Memory B cell (primary cell): ENCODE measurements around the gene WDCP.
"Not testable (repeated sequence)": the region's sequence is repeated elsewhere in the genome, so short reads cannot be mapped to it uniquely, and the experiment has no call there.

ENCODE experiments used
- ATAC-seq: fragments of 150-1000 bp; cut with Tn5 transposase; 2 replicates; pipeline ENCODE4 v1.10.0; 2021; ENCODE audit warnings: low read depth, mild to moderate bottlenecking, moderate library complexity
- DNase-seq, 2 donors: peaks; one replicate each; pipeline ENCODE4 v3.0.0; 2022; ENCODE audit warnings: low spot score in 2 of 2
- H3K27ac Mint-ChIP-seq: one replicate; pipeline ENCODE4 v1.8.0; 2022; ENCODE audit warnings: mild to moderate bottlenecking, moderate library complexity, mixed read lengths
- H3K27me3 Mint-ChIP-seq: one replicate; pipeline ENCODE4 v1.8.0; 2022; ENCODE audit warnings: mixed read lengths
- H3K36me3 Mint-ChIP-seq: one replicate; pipeline ENCODE4 v1.8.0; 2022; ENCODE audit warnings: mild to moderate bottlenecking, mixed read lengths
- H3K4me1 Mint-ChIP-seq: one replicate; pipeline ENCODE4 v1.8.0; 2022; ENCODE audit warnings: mixed read lengths
- H3K4me3 Mint-ChIP-seq: one replicate; pipeline ENCODE4 v1.8.0; 2022; ENCODE audit warnings: mild to moderate bottlenecking, moderate library complexity, mixed read lengths
- H3K9me3 Mint-ChIP-seq: one replicate; pipeline ENCODE4 v1.8.0; 2022; ENCODE audit warnings: mixed read lengths

The WDCP gene, protein sequence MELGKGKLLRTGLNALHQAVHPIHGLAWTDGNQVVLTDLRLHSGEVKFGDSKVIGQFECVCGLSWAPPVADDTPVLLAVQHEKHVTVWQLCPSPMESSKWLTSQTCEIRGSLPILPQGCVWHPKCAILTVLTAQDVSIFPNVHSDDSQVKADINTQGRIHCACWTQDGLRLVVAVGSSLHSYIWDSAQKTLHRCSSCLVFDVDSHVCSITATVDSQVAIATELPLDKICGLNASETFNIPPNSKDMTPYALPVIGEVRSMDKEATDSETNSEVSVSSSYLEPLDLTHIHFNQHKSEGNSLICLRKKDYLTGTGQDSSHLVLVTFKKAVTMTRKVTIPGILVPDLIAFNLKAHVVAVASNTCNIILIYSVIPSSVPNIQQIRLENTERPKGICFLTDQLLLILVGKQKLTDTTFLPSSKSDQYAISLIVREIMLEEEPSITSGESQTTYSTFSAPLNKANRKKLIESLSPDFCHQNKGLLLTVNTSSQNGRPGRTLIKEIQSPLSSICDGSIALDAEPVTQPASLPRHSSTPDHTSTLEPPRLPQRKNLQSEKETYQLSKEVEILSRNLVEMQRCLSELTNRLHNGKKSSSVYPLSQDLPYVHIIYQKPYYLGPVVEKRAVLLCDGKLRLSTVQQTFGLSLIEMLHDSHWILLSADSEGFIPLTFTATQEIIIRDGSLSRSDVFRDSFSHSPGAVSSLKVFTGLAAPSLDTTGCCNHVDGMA

DNA sequence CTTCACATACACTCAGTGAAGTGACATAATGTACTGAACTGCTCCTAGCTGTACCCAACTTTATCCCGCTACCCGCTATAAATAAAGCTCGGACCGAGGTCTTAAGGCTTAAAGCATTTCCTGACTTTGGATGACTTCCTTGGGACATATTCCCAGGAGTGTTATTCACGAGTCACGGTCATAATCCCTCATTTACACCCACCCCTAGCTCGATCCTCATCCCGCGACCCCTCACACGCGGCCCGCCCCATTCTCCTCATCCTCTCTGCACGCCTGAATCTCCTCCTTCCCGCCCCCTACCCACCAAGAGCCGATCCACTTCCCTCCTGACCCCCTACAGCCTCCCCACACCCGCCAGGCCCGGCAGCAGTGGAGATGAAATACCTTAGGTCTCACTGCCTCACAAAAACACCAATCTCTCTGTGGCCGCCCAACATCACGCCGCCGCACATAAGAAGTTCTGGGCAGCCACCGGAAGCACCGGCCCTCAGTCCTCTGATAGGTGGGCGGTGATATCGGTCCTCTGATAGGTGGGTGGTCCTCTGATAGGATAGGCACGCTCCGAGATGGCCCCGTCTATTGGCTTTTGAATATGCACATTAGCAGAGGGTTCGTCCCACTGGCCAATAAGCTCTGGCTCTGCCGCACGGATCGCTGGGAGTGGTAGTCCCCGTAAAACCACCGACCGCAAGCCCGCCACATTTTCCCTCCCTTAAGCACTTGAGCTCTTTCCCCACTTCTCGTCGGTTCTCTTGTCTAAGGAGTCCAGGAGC lies at the start of gene WDCP:
TSS of gene WDCP (minus strand) at position 462 of the 773 bp plus-strand sequence. CDS start 7,897 bp downstream, outside the sequence.
- peaks cover 15% of the 10 kb centered on the region for H3K4me1 Mint-ChIP-seq
- no peaks in the 10 kb centered on the region for H3K27me3 Mint-ChIP-seq
- H3K27ac Mint-ChIP-seq, result peak within 1 kb of the TSS; percentile 89
- H3K9me3 Mint-ChIP-seq, result no peaks in the 10 kb centered on the region
- peak within 1 kb of the TSS; percentile 91 for H3K4me3 Mint-ChIP-seq
- peaks cover 2% of the 10 kb centered on the region for H3K36me3 Mint-ChIP-seq
- ATAC-seq (peak; percentile 98), DNase-seq (peak; percentile 72 to 86)

DNA sequence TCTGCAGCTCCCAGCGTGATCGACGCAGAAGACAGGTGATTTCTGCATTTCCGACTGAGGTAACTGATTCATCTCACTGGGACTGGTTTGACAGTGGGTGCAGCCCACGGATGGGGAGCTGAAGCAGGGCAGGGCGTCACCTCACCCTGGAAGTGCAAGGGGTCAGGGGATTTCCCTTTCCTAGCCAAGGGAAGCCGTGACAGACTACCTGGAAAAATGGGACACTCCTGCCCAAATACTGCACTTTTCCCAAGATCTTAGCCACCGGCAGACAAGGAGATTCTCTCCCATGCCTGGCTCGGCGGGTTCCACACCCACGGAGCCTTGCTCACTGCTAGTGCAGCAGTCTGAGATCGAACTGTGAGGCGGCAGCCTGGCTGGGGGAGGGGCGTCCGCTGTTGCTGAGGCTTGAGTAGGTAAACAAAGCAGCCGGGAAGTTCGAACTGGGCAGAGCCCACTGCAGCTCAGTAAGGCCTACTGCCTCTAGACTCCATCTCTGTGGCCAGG lies 48.0 kb upstream of the WDCP start:
- H3K9me3 Mint-ChIP-seq, ATAC-seq, H3K4me1 Mint-ChIP-seq, H3K27me3 Mint-ChIP-seq, H3K27ac Mint-ChIP-seq, DNase-seq, H3K4me3 Mint-ChIP-seq: not testable (repeated sequence)
- peaks cover 16% of the 10 kb centered on the region for H3K36me3 Mint-ChIP-seq

DNA sequence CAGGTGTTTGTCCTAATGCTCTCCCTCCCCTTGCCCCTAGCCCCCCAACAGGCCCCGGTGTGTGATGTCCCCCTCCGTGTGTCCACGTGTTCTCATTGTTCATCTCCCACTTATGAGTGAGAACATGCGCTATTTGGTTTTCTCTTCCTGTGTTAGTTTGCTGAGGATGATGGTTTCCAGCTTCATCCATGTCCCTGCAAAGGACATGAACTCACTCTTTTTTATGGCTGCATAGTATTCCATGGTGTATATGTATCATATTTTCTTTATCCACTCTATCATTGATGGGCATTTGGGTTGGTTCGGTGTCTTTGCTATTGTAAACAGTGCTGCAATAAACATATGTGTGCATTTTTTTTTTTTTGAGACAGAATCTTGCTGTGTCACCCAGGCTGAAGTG lies 46.1 kb upstream of the WDCP start:
- H3K4me3 Mint-ChIP-seq, ATAC-seq, H3K27me3 Mint-ChIP-seq, H3K4me1 Mint-ChIP-seq, H3K27ac Mint-ChIP-seq, H3K9me3 Mint-ChIP-seq, DNase-seq: not testable (repeated sequence)
- peaks cover 16% of the 10 kb centered on the region for H3K36me3 Mint-ChIP-seq

DNA sequence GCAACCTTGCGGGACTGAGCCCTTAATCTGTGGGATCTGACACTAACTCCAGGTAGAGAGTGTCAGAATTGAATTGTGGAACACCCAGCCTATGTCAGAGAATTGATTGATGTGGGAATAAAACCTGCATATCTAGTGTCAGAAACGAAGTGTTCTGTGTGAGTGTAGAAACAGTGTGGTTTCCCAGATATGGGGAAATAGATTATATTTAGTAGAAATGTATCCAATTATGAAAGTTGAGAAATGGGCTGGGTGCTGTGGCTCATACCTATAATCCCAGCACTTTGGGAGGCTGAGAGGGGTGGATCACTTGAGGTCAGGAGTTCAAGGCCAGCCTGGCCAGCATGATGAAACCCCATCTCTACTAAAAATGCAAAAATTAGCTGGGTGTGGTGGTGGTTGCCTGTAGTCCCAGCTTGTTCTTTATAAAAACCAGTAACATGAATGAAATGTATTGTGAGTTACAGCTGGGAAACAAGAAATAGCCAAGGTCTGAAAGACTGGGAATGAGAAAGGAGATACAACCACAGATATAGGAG lies 41.7 kb upstream of the WDCP start:
- no peak overlapping the region for H3K27ac Mint-ChIP-seq
- H3K36me3 Mint-ChIP-seq, result peaks cover 11% of the 10 kb centered on the region
- H3K27me3 Mint-ChIP-seq, result no peaks in the 10 kb centered on the region

DNA sequence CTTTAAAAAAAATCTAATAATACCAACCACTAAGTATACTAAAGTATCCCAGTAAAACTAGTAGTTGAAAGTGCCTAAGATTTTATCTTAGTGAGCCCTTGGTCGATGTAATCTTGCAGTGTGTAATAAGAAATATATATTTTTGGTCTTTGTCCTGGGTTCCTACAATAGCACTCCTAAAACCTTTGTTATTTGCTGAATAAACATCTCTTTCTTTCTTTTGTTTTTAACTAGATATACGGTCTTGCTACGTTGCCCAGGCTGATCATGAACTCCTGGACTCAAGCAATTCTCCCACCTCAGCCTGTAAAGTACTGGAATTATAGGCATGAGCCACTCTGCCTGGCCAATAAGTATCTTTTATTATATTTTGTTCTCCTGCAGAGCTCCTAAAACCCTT lies 39.8 kb upstream of the WDCP start:
- no peak for DNase-seq

More for the DNA sequence above, 41.7 kb upstream of the WDCP start:
- DNase-seq (no peak), ATAC-seq (no peak)
- Mint-ChIP-seq H3K4me1 (peaks cover 7% of the 10 kb centered on the region), H3K9me3 (peaks cover 2% of the 10 kb centered on the region), H3K4me3 (no peak overlapping the region)

DNA sequence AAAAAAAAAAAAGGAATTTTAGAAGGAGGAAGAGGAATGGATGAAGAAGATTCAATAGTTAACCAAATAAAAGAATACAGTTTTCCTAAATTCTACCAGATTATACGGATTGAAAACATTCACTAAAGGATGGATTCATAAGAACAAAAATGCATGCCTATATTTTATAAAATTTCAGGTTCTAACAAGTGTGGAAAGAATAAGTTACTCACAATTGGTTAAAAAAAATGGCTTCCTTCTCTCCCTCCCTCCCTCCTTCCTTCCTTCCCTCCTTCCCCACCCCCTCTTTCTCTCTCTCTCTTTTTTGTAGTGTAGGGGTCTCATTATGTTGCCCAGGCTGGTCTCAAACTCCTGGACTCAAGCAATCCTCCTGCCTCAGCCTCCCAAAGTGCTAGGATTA lies 39.0 kb upstream of the WDCP start:
- no peak for ATAC-seq
- peaks cover 7% of the 10 kb centered on the region for H3K36me3 Mint-ChIP-seq
- H3K9me3 Mint-ChIP-seq, result no peaks in the 10 kb centered on the region
- H3K27me3 Mint-ChIP-seq, result no peaks in the 10 kb centered on the region
- no peak for DNase-seq
- H3K4me3 Mint-ChIP-seq, result no peak overlapping the region
- H3K4me1 Mint-ChIP-seq, result peaks cover 12% of the 10 kb centered on the region
- H3K27ac Mint-ChIP-seq, result no peak overlapping the region

More for the DNA sequence above, 39.8 kb upstream of the WDCP start:
- Mint-ChIP-seq H3K27me3 (no peaks in the 10 kb centered on the region), H3K4me3 (no peak overlapping the region), H3K4me1 (peaks cover 12% of the 10 kb centered on the region), H3K36me3 (peaks cover 7% of the 10 kb centered on the region), H3K9me3 (no peaks in the 10 kb centered on the region), H3K27ac (no peak overlapping the region)
- no peak for ATAC-seq

DNA sequence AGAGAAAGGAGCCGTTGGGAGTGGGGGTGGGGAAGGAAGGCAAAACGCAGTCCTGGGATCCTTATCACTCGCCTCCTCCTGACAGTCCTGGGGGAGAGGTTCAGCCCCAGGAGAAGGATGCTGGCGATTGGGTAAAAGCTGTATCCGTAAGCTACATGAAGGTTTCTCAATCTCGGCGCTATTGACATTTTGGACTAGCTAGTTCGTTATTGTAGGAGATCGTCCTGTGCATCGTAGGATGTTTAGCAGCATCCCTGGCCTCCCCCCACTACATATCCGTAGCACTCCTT lies 38.0 kb upstream of the WDCP start:
- ATAC-seq, result no peak
- Mint-ChIP-seq H3K27me3 (no peaks in the 10 kb centered on the region), H3K4me3 (peak overlapping the region; percentile 96), H3K36me3 (peaks cover 5% of the 10 kb centered on the region), H3K4me1 (peaks cover 12% of the 10 kb centered on the region), H3K27ac (no peak overlapping the region), H3K9me3 (no peaks in the 10 kb centered on the region)
- no peak for DNase-seq

DNA sequence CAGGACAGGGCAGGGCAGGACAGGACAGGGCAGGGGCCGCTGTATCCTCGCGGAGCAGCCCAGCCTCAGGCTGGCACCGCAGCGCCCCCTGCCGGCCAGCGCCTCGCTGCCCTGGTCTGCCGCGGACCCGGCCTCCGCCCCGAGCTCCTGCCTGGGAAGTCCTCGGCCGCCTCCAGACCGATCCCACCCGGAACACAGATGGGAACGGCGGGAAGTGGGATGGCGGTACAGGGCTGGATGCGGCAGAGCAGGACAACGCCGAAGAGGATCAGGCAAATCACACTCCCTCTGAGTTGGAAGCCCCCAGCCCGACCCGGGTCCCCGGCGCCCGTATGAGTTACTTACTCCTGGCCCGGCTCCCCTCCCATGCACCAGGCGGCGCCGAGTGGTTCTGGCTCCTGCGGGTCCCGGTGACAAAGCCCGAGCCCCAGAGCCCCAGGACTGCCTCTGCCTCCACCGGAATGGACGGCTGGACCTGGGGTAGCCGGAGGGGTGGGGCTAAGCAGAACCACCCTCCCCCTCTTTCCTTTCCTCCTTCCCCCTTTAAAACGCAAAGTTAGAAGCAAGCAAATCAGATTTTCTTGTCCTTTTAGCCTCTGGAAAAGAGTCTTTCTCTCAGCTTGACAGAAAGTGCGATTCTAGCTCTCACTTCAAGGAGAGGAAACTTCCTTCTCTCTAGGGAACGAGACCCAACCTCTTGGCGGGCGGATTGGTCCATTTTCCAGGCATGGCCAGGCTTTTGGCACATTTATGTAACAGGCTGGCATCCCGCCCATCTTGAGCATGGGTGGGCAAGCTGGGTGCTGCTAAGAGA lies 37.4 kb upstream of the WDCP start, which contains the start of gene TP53I3:
TSS of gene TP53I3 (minus strand) at position 449 of the 814 bp plus-strand sequence. CDS start 508 bp downstream, outside the sequence.
- H3K4me1 Mint-ChIP-seq, result peaks cover 12% of the 10 kb centered on the region
- peaks cover 5% of the 10 kb centered on the region for H3K36me3 Mint-ChIP-seq
- peak within 1 kb of the TSS; percentile 96 for H3K4me3 Mint-ChIP-seq
- ATAC-seq, result peak; percentile 77
- H3K27me3 Mint-ChIP-seq, result no peaks in the 10 kb centered on the region
- H3K9me3 Mint-ChIP-seq, result no peaks in the 10 kb centered on the region
- H3K27ac Mint-ChIP-seq, result peak within 1 kb of the TSS; percentile 91
- DNase-seq, result peak; percentile 88 to 96

DNA sequence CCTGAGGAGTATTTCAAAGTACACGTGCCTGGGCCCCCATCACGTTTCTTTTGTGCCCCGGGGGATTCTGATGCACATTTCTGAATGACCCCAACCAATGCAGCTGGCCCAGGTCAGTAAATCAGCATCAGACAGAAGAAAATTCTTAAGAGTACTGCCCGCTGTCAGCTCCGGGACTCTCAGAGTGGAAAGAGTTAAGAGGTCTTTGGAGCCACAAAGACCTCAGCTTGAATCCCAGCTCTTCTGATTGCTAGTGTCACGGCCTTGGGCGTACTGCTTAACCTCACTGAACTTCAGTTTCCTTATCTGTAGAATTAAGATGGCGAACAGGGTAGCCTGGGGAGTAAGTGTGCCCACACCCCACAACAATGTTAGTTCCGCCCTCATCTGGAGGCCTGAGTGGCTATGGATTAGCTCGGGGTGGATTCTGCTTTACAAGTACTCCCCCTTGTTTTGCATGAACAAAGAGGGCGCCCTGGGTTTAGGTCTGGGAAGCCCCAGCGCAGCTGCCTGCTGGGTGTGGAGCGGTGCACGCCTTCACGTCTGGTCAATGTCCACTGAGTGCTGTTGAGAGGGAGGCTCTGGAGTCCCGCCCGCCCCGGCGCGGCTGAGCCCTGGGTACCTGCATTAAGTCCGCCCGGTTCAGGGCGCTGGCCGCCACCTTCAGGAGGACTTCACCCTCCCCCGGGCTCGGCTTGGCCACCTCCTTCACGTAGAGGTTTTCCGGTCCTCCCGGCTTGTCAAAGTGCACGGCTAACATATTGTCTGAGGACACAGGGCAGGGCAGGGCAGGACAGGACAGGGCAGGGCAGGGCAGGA lies 36.6 kb upstream of the WDCP start:
- Mint-ChIP-seq H3K27me3 (no peaks in the 10 kb centered on the region), H3K9me3 (no peaks in the 10 kb centered on the region), H3K27ac (peak overlapping the region; percentile 91), H3K4me3 (peak overlapping the region; percentile 96), H3K4me1 (peaks cover 12% of the 10 kb centered on the region), H3K36me3 (peaks cover 5% of the 10 kb centered on the region)
- peak; percentile 88 for ATAC-seq
- DNase-seq, result peak in 1 of 2 donors; percentile 77

DNA sequence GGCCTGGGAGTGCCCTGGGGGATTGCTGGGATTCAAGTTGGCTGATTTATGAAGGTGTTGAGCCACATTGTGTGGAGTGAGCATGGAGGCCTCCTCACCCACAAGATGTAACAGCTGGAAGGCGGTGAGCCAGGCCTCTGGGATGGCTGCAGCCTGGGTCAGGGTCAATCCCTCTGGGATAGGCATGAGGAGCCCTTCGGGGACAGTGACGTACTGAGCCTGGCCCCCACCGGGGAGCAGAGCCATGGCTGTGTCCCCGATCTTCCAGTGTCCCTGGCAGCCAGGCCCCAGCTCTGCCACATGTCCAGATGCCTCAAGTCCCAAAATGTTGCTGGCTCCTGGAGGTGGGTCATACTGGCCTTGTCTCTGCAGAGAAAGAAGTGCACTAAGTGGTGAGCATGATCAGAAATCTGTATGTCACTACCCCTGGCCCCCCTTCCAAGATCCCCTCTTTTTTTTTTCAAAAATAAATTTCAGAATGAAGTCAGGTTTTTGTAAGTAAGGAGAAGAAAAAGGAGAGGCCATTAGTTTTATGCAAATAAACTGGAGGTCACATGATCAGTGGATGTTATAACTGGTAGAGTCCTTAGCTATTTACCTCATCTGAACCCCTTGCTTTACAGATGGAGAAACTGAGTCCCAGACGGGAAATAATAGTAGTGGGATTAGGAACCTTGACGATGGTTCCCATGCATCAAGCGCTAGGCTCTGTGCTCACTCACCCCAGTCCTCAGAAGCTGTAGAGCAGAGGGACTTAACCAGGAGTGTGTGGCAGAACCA lies 35.8 kb upstream of the WDCP start:
- H3K4me1 Mint-ChIP-seq, result peaks cover 12% of the 10 kb centered on the region
- H3K27ac Mint-ChIP-seq, result peak overlapping the region; percentile 91
- H3K4me3 Mint-ChIP-seq, result peak overlapping the region; percentile 96
- no peaks in the 10 kb centered on the region for H3K27me3 Mint-ChIP-seq
- no peak for ATAC-seq
- peaks cover 5% of the 10 kb centered on the region for H3K36me3 Mint-ChIP-seq
- no peaks in the 10 kb centered on the region for H3K9me3 Mint-ChIP-seq
- DNase-seq, result no peak

DNA sequence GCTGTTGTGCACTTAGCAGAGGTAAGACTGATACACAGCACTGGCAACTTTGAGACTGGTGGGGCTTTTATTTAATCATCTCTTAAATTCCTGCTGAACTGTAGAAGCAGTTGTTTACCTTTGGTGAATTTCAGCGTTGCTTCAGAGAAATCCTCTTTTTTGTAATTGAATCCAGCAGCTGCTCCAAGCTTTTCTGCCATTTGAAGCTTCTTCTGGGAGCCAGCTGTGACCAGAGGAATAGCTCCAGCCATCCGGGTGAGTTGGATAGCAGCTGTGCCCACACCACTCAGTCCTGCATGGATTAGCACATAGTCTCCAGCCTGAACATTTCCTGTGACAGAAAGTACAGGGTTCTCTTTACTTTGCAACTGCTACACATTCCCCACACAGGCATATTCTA lies 33.5 kb upstream of the WDCP start:
- Mint-ChIP-seq H3K4me1 (peaks cover 19% of the 10 kb centered on the region), H3K36me3 (peaks cover 3% of the 10 kb centered on the region), H3K27me3 (no peaks in the 10 kb centered on the region), H3K4me3 (no peak overlapping the region), H3K27ac (no peak overlapping the region), H3K9me3 (no peaks in the 10 kb centered on the region)
- ATAC-seq (no peak), DNase-seq (no peak)

DNA sequence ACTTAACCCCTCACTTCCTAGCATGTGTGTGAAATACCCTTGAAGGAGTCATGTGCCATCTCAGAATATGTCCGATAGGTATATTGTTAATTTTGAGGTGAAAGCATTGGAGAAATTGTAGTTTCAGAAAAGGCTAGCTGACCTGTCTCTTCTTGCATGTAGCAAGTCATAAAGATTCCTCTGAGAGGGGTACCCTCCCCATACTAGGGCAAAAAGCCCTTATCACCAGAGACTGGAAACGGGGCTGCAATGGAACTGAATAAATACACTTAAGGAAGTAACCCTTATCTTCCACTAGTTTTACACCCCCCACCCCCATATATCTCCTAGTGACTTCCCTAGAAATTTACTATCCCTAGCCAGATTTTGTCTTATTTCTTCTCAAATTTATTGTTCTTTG lies 30.7 kb upstream of the WDCP start:
- ATAC-seq (no peak), DNase-seq (no peak)
- Mint-ChIP-seq H3K4me1 (peaks cover 21% of the 10 kb centered on the region), H3K27ac (peak overlapping the region; percentile 99), H3K27me3 (no peaks in the 10 kb centered on the region), H3K9me3 (no peaks in the 10 kb centered on the region), H3K4me3 (peak overlapping the region; percentile 99), H3K36me3 (peaks cover 5% of the 10 kb centered on the region)
